Liver (tissue), 9 donors: ENCODE data around the gene SP100. TPM values are rescaled to one million over a fixed set of nuclear protein-coding genes. Genes with fewer than 3 reads are reported as not detected.
"Not testable (repeated sequence)": the region's sequence is repeated elsewhere in the genome, so short reads cannot be mapped to it uniquely, and the experiment has no call there.

ENCODE experiments used
- DNase-seq: peaks from one replicate; pipeline ENCODE4 v3.0.0-alpha.2; 2017; ENCODE audit warnings: low spot score
- H3K27ac ChIP-seq, 2 donors: one replicate each; pipeline ENCODE4 v1.7.0; 2013; ENCODE audit warnings: inconsistent platforms in 2 of 2, low read length in 2 of 2, control low read depth in 1 of 2, low read depth in 1 of 2, mild to moderate bottlenecking in 1 of 2
- H3K27me3 ChIP-seq, 4 donors: one replicate each; pipeline versions ENCODE4 v1.6.1 to v1.7.0; 2013; ENCODE audit warnings: low read length in 3 of 4, inconsistent platforms in 1 of 4, mild to moderate bottlenecking in 1 of 4, moderate library complexity in 1 of 4; ENCODE audit not compliant: control insufficient read depth in 4 of 4, insufficient read depth in 4 of 4
- H3K36me3 ChIP-seq, 4 donors: one replicate each; pipeline versions ENCODE4 v1.6.1 to v1.7.0; 2013; ENCODE audit warnings: low read length in 3 of 4, mild to moderate bottlenecking in 3 of 4, low read depth in 1 of 4, moderate library complexity in 1 of 4; ENCODE audit not compliant: control insufficient read depth in 4 of 4, insufficient read depth in 3 of 4
- H3K4me1 ChIP-seq, 4 donors: one replicate each; pipeline versions ENCODE4 v1.6.1 to v1.7.0; 2013; ENCODE audit warnings: low read length in 3 of 4, mild to moderate bottlenecking in 3 of 4, moderate library complexity in 1 of 4; ENCODE audit not compliant: control insufficient read depth in 4 of 4, insufficient read depth in 4 of 4
- H3K4me3 ChIP-seq, 3 donors: one replicate each; pipeline versions ENCODE4 v1.6.1 to v1.7.0; 2013; ENCODE audit warnings: low read length in 3 of 3, control low read depth in 1 of 3, low read depth in 1 of 3, mild to moderate bottlenecking in 1 of 3
- H3K9ac ChIP-seq, 2 donors: one replicate each; pipeline ENCODE4 v1.7.0; 2013; ENCODE audit warnings: low read length in 2 of 2, mild to moderate bottlenecking in 2 of 2, moderate library complexity in 2 of 2, control low read depth in 1 of 2, low read depth in 1 of 2
- H3K9me3 ChIP-seq, 4 donors: one replicate each; pipeline versions ENCODE4 v1.6.1 to v1.7.0; 2013; ENCODE audit warnings: low read length in 3 of 4; ENCODE audit not compliant: control insufficient read depth in 4 of 4
- EGR1 ChIP-seq, 2 donors: IDR thresholded peaks; 2 replicates each; pipeline ENCODE4 v1.6.1; 2016 to 2018; ENCODE audit warnings: antibody characterized with exemption in 2 of 2, low read depth in 2 of 2
- FOXA1 ChIP-seq: IDR thresholded peaks from 2 replicates; pipeline ENCODE4 v1.6.1; 2016; ENCODE audit warnings: antibody characterized with exemption
- FOXA2 ChIP-seq: IDR thresholded peaks from 2 replicates; pipeline ENCODE4 v1.6.1; 2016; ENCODE audit warnings: antibody characterized with exemption
- GABPA ChIP-seq, 2 donors: IDR thresholded peaks in 1 of 2; conservative IDR thresholded peaks in 1 of 2; 2 replicates each; pipeline ENCODE4 v1.6.1; 2016; ENCODE audit warnings: antibody characterized with exemption in 2 of 2, mild to moderate bottlenecking in 1 of 2, moderate library complexity in 1 of 2
- HNF4A ChIP-seq, 2 donors: conservative IDR thresholded peaks; 2 replicates each; pipeline ENCODE4 v1.6.1; 2016; ENCODE audit warnings: antibody characterized with exemption in 2 of 2, mild to moderate bottlenecking in 2 of 2
- HNF4G ChIP-seq: IDR thresholded peaks from 2 replicates; pipeline ENCODE4 v1.6.1; 2016; ENCODE audit warnings: antibody characterized with exemption
- JUND ChIP-seq, 2 donors: IDR thresholded peaks; 2 replicates each; pipeline ENCODE4 v1.6.1; 2016; ENCODE audit warnings: antibody characterized with exemption in 2 of 2
- NR2F2 ChIP-seq: IDR thresholded peaks from 2 replicates; pipeline ENCODE4 v1.6.1; 2016; ENCODE audit warnings: antibody characterized with exemption
- RAD21 ChIP-seq, 2 donors: IDR thresholded peaks; 2 replicates each; pipeline ENCODE4 v1.6.1; 2016; ENCODE audit warnings: antibody characterized with exemption in 2 of 2, mild to moderate bottlenecking in 2 of 2
- SP1 ChIP-seq: IDR thresholded peaks from 2 replicates; pipeline ENCODE4 v1.6.1; 2018; ENCODE audit warnings: antibody characterized with exemption, mild to moderate bottlenecking
- TAF1 ChIP-seq: conservative IDR thresholded peaks from 2 replicates; pipeline ENCODE4 v1.6.1; 2016; ENCODE audit warnings: antibody characterized with exemption, mild to moderate bottlenecking
- YY1 ChIP-seq: IDR thresholded peaks from 2 replicates; pipeline ENCODE4 v1.6.1; 2016; ENCODE audit warnings: antibody characterized with exemption, mild to moderate bottlenecking
- WGBS: extraction: QIAGEN DNeasy Blood & Tissue Kit; methylation state at CpG from one replicate; pipeline ENCODE4 v1.1.7; 2013; 5-methylcytosine and 5-hydroxymethylcytosine counted together
- polyA plus RNA-seq, 2 donors: library from polyadenylated mRNA; stranded (reverse) in 1 of 2; unstranded in 1 of 2; fragments of 200-250 nt in 1 of 2; fragments of >200 nt in 1 of 2; fragmentation: Nextera tagmentation in 1 of 2; extraction: Ambion mirVana in 1 of 2; gene quantifications; one replicate each; pipeline versions ENCODE4 v1.2.1 to v1.2.3, GENCODE V29; 2013 to 2015
- total RNA-seq, 2 donors: library from RNA; depleted of rRNA; stranded (reverse); fragments of >200 nt; gene quantifications; one replicate each; pipeline ENCODE4 v1.2.3, GENCODE V29; 2014
- TF ChIP-seq, protein P1 (sequence below): IDR thresholded peaks from 2 replicates; pipeline ENCODE4 v1.6.1; 2016; ENCODE audit warnings: antibody characterized with exemption, mild to moderate bottlenecking
- TF ChIP-seq, protein P2 (sequence below): IDR thresholded peaks from 2 replicates; pipeline ENCODE4 v1.6.1; 2016; ENCODE audit warnings: antibody characterized with exemption
- TF ChIP-seq, protein P3 (sequence below): IDR thresholded peaks from 2 replicates; pipeline ENCODE4 v1.6.1; 2016; ENCODE audit warnings: antibody characterized with exemption
- TF ChIP-seq, protein P4 (sequence below): IDR thresholded peaks from 2 replicates; pipeline ENCODE4 v1.6.1; 2016; ENCODE audit warnings: antibody characterized with exemption
- TF ChIP-seq, protein P5 (sequence below): fragments of 150-350 bp; IDR thresholded peaks from 2 replicates; pipeline ENCODE4 v1.5.1; 2017; ENCODE audit warnings: improper control_type of control experiment, low read depth, low read length; ENCODE audit not compliant: missing input control
- donor health status: healthy.
- donor health status: healthy.
- donor health status: healthy.
- donor health status: healthy.
- donor health status: healthy.

Gene SP100
- total and polyA plus RNA-seq, 4 donors = 21.9 to 45.5 (median 33.1) TPM

DNA sequence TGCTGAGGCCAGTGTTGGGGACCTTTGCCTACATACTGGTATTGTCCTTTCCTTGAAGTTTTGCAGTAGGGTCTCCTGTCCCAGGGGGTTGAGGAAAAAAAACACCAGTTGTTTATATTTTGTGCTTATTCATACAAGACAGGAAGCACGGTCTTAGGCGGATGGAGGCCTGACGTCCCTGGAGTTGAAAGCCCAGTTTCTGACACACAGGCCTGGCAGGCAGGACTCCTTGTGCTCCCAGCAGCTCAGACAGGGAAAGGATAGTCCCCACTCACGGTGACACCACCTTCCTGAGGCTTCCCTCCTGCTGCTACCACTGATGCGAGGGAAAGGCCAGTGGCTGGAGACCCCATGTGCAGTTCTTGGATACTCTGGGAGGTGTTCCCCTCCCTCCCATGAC lies 15.5 kb upstream of the SP100 start:
- no peak overlapping the region for H3K9ac ChIP-seq
- no peaks in the 10 kb centered on the region for H3K27me3 ChIP-seq
- no peak for TF ChIP-seq GABPA (IDR thresholded peaks at IDR 0.05 in 1 of 2, conservative IDR thresholded peaks at IDR 0.05 in 1 of 2)
- no peak overlapping the region for H3K27ac ChIP-seq
- H3K9me3 ChIP-seq = no peaks in the 10 kb centered on the region
- no peak for DNase-seq
- H3K4me1 ChIP-seq = no peaks in the 10 kb centered on the region
- no peak overlapping the region for H3K4me3 ChIP-seq
- 84% methylated on average over 5 of the region's 5 CpGs for WGBS
- peaks cover 10 to 23% (median 15%) of the 10 kb centered on the region in 4 donors for H3K36me3 ChIP-seq

DNA sequence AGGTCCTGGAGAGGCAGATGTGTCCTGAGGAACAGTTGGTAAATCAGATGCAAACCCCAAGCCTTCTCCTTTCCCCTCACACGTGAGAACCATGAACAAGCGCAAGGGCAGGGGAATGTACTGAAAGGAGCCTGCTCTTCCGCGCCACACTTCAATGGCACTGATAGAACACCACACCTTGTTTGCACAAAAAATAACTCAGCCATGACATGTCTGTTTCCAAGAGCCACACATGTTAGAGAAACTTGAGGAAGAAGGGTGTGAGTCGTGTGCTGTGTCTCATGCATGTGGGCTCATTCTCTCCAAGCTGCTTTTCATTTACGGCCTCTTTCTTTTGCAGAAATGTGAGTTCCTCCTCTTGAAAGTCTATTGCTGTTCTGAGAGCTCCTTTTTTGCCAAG lies 15.0 kb upstream of the SP100 start:
- H3K4me1 ChIP-seq, DNase-seq, H3K9me3 ChIP-seq, H3K27ac ChIP-seq, H3K9ac ChIP-seq, H3K4me3 ChIP-seq, H3K27me3 ChIP-seq: not testable (repeated sequence)
- WGBS = 94% methylated on average over 2 of the region's 6 CpGs
- peaks cover 7 to 23% (median 16%) of the 10 kb centered on the region in 4 donors for H3K36me3 ChIP-seq

DNA sequence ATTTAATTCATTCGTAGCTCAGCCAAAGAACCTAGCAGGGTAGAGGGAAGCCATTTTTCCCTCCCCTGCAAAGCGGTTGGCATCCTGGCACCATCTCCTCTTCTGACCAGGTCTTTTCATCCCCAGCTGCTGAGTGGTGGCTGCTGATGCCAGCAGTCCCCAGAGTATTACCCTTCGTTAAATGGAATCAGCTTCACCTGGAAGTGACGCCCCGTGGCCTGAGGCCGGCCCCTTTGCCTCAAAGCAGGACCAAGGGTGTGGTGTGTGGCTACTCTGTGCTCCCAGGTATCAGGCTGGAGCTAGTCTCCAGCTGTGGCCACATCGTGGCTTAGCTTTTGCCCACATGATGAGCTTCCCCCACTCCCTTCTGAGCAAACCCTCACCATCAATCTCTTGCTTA lies 12.3 kb upstream of the SP100 start:
- Histone ChIP-seq H3K27me3 (no peaks in the 10 kb centered on the region), H3K4me3 (no peak overlapping the region), H3K36me3 (peaks cover 7 to 23% (median 16%) of the 10 kb centered on the region in 4 donors), H3K9ac (no peak overlapping the region), H3K27ac (no peak overlapping the region), H3K9me3 (no peaks in the 10 kb centered on the region), H3K4me1 (peaks cover 0 to 3% (median 0%) of the 10 kb centered on the region in 4 donors)
- TF ChIP-seq TAF1 (no peak), GABPA (IDR thresholded peaks at IDR 0.05 in 1 of 2, conservative IDR thresholded peaks at IDR 0.05 in 1 of 2) (no peak), HNF4G (no peak), RAD21 (IDR thresholded peaks at IDR 0.05) (no peak)
- WGBS = 92% methylated on average over 7 of the region's 7 CpGs
- DNase-seq = no peak

DNA sequence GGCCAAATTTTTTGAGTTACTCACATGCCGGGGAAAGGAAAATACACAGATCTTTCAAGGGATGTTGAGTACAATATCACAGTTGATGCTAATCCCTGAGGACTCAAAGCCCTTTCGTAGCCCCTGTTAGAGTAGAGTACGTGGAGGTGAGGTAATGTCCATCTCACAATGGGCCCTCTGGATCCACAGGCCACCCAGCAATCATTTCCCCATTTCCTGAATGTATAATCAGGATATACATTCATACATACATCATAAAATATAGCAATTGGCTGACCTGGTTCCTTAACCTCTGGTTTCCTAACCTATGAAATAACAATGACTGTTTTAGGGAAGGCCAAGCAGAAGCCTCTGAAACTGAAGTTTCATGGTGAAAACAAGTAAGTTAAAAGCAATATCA lies 10.2 kb upstream of the SP100 start:
- no peaks in the 10 kb centered on the region for H3K27me3 ChIP-seq
- no peak overlapping the region for H3K9ac ChIP-seq
- WGBS = 97% methylated on average over 3 of the region's 3 CpGs
- H3K4me1 ChIP-seq = peaks cover 0 to 3% (median under 1%) of the 10 kb centered on the region in 4 donors
- H3K27ac ChIP-seq = no peak overlapping the region
- no peak for DNase-seq
- H3K4me3 ChIP-seq = no peak overlapping the region
- no peaks in the 10 kb centered on the region for H3K9me3 ChIP-seq
- peaks cover 6 to 14% (median 9%) of the 10 kb centered on the region in 4 donors for H3K36me3 ChIP-seq
- TF ChIP-seq GABPA (IDR thresholded peaks at IDR 0.05 in 1 of 2, conservative IDR thresholded peaks at IDR 0.05 in 1 of 2) = no peak
- TF ChIP-seq, protein P1, sequence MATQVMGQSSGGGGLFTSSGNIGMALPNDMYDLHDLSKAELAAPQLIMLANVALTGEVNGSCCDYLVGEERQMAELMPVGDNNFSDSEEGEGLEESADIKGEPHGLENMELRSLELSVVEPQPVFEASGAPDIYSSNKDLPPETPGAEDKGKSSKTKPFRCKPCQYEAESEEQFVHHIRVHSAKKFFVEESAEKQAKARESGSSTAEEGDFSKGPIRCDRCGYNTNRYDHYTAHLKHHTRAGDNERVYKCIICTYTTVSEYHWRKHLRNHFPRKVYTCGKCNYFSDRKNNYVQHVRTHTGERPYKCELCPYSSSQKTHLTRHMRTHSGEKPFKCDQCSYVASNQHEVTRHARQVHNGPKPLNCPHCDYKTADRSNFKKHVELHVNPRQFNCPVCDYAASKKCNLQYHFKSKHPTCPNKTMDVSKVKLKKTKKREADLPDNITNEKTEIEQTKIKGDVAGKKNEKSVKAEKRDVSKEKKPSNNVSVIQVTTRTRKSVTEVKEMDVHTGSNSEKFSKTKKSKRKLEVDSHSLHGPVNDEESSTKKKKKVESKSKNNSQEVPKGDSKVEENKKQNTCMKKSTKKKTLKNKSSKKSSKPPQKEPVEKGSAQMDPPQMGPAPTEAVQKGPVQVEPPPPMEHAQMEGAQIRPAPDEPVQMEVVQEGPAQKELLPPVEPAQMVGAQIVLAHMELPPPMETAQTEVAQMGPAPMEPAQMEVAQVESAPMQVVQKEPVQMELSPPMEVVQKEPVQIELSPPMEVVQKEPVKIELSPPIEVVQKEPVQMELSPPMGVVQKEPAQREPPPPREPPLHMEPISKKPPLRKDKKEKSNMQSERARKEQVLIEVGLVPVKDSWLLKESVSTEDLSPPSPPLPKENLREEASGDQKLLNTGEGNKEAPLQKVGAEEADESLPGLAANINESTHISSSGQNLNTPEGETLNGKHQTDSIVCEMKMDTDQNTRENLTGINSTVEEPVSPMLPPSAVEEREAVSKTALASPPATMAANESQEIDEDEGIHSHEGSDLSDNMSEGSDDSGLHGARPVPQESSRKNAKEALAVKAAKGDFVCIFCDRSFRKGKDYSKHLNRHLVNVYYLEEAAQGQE = no peak
- TF ChIP-seq HNF4A (conservative IDR thresholded peaks at IDR 0.05) = no peak
- TF ChIP-seq, protein P2, sequence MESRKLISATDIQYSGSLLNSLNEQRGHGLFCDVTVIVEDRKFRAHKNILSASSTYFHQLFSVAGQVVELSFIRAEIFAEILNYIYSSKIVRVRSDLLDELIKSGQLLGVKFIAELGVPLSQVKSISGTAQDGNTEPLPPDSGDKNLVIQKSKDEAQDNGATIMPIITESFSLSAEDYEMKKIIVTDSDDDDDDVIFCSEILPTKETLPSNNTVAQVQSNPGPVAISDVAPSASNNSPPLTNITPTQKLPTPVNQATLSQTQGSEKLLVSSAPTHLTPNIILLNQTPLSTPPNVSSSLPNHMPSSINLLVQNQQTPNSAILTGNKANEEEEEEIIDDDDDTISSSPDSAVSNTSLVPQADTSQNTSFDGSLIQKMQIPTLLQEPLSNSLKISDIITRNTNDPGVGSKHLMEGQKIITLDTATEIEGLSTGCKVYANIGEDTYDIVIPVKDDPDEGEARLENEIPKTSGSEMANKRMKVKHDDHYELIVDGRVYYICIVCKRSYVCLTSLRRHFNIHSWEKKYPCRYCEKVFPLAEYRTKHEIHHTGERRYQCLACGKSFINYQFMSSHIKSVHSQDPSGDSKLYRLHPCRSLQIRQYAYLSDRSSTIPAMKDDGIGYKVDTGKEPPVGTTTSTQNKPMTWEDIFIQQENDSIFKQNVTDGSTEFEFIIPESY = no peak
- no peak for TF ChIP-seq SP1
- no peak for TF ChIP-seq EGR1 (IDR thresholded peaks at IDR 0.05; ENCODE audit: low read depth in 2 of 2)
- TF ChIP-seq RAD21 (IDR thresholded peaks at IDR 0.05) = no peak
- TF ChIP-seq JUND (IDR thresholded peaks at IDR 0.05) = no peak
- no peak for TF ChIP-seq FOXA2
- TF ChIP-seq, protein P3, sequence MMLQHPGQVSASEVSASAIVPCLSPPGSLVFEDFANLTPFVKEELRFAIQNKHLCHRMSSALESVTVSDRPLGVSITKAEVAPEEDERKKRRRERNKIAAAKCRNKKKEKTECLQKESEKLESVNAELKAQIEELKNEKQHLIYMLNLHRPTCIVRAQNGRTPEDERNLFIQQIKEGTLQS = no peak
- TF ChIP-seq, protein P4, sequence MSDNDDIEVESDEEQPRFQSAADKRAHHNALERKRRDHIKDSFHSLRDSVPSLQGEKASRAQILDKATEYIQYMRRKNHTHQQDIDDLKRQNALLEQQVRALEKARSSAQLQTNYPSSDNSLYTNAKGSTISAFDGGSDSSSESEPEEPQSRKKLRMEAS = no peak
- TF ChIP-seq TAF1 = no peak
- TF ChIP-seq, protein P5, sequence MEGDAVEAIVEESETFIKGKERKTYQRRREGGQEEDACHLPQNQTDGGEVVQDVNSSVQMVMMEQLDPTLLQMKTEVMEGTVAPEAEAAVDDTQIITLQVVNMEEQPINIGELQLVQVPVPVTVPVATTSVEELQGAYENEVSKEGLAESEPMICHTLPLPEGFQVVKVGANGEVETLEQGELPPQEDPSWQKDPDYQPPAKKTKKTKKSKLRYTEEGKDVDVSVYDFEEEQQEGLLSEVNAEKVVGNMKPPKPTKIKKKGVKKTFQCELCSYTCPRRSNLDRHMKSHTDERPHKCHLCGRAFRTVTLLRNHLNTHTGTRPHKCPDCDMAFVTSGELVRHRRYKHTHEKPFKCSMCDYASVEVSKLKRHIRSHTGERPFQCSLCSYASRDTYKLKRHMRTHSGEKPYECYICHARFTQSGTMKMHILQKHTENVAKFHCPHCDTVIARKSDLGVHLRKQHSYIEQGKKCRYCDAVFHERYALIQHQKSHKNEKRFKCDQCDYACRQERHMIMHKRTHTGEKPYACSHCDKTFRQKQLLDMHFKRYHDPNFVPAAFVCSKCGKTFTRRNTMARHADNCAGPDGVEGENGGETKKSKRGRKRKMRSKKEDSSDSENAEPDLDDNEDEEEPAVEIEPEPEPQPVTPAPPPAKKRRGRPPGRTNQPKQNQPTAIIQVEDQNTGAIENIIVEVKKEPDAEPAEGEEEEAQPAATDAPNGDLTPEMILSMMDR = no peak
- no peak for TF ChIP-seq HNF4G
- TF ChIP-seq NR2F2 = no peak
- TF ChIP-seq FOXA1 = no peak
- TF ChIP-seq YY1 = no peak
